ENCODE results near the gene PWWP2A. TPM values are rescaled to one million over a fixed set of nuclear protein-coding genes. Genes with fewer than 3 reads are reported as not detected.

Gene PWWP2A
- total and polyA plus RNA-seq, 10 of the 15 experiments (the other 5 are each of a cell fraction or from before 2014, with no cell fraction given) = 5.7 to 26.1 (median 17.7) TPM

DNA sequence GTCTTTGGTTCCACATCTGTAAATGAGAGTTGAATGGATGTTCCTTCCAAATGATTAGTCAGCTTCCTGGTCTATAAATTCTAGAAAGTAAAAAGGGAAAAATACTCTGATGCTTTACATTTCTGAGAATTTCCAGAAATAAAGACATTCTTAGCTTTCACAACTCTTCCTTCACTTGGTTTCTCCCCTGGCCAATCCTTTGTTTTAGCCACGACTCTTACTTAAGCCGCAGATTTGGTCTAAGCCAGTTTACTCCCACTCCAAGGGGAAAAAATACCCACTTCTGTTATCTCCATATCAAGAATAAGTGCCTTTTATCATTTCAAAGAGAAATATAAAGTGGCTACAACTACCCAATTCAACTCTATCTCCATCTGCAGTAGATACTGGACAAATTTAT is 29.7 kb downstream of the PWWP2A start:
- H2AFZ ChIP-seq (ENCODE audit: control insufficient read depth, low read depth, low read length) = no peak overlapping the region
- RAD21 ChIA-PET (ENCODE audit: unreplicated experiment) = no interaction called here
- H3K4me3 ChIP-seq = 0 out of 2 replicates have a peak overlapping the region, but pooled peaks have one; percentile 4
- H3K36me3 ChIP-seq (ENCODE audit: control insufficient read depth in 2 of 2, insufficient read depth in 2 of 2, low read length in 1 of 2) = peaks cover 0 to 6% of the 10 kb centered on the region in 2 experiments; a peak in 2 of 4 replicates
- H3K27ac ChIP-seq (ENCODE audit: control insufficient read depth, insufficient read depth) = no peak overlapping the region
- FAIRE-seq (no peak), DNase-seq (ENCODE audit: low read depth, low spot score) (no peak), ATAC-seq (no peak)
- 97% methylated on average over 2 of the region's 2 CpGs for WGBS (ENCODE audit: insufficient coverage, insufficient replicate concordance, low lambda C conversion rate, missing lambda C conversion rate)
- H3K4me1 ChIP-seq (ENCODE audit: control insufficient read depth, insufficient read depth, low read length) = peaks cover 26% of the 10 kb centered on the region
- no peak overlapping the region for H3K4me2 ChIP-seq (ENCODE audit: control insufficient read depth, insufficient read depth)
- TF ChIP-seq, protein P1, sequence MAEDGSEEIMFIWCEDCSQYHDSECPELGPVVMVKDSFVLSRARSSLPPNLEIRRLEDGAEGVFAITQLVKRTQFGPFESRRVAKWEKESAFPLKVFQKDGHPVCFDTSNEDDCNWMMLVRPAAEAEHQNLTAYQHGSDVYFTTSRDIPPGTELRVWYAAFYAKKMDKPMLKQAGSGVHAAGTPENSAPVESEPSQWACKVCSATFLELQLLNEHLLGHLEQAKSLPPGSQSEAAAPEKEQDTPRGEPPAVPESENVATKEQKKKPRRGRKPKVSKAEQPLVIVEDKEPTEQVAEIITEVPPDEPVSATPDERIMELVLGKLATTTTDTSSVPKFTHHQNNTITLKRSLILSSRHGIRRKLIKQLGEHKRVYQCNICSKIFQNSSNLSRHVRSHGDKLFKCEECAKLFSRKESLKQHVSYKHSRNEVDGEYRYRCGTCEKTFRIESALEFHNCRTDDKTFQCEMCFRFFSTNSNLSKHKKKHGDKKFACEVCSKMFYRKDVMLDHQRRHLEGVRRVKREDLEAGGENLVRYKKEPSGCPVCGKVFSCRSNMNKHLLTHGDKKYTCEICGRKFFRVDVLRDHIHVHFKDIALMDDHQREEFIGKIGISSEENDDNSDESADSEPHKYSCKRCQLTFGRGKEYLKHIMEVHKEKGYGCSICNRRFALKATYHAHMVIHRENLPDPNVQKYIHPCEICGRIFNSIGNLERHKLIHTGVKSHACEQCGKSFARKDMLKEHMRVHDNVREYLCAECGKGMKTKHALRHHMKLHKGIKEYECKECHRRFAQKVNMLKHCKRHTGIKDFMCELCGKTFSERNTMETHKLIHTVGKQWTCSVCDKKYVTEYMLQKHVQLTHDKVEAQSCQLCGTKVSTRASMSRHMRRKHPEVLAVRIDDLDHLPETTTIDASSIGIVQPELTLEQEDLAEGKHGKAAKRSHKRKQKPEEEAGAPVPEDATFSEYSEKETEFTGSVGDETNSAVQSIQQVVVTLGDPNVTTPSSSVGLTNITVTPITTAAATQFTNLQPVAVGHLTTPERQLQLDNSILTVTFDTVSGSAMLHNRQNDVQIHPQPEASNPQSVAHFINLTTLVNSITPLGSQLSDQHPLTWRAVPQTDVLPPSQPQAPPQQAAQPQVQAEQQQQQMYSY (CRISPR knock-in tag; IDR thresholded peaks at IDR 0.05) = no peak
- TF ChIP-seq SPI1 (IDR thresholded peaks at IDR 0.05; ENCODE audit: borderline replicate concordance, insufficient read depth, low read depth, low read length) (no peak), NR2F1 (conservative IDR thresholded peaks at IDR 0.05) (no peak), SIN3A (IDR thresholded peaks at IDR 0.05; ENCODE audit: low read depth, low read length) (no peak)
- CTCF ChIA-PET = interaction anchor here (0.9 to 6.4 kb wide), 5 partner anchors 9 to 67 kb away, joined by 3 to 53 read pairs (median 3); partner anchors contain the start of gene PWWP2A
- POLR2A ChIA-PET = no interaction called here
- H4K20me1 ChIP-seq (ENCODE audit: control insufficient read depth, insufficient read depth) = no peaks in the 10 kb centered on the region
- H3K27me3 ChIP-seq (replicated peaks in 1 of 2; ENCODE audit: control insufficient read depth in 2 of 2, insufficient read depth in 2 of 2, low read length in 1 of 2) = no peaks in the 10 kb centered on the region
- no peaks in the 10 kb centered on the region for H3K9me3 ChIP-seq (replicated peaks; ENCODE audit: control insufficient read depth, insufficient read depth, low read length)
- no TSS peak for BruUV-seq (replicated peaks)
- no peak overlapping the region for H3K9ac ChIP-seq (ENCODE audit: control insufficient read depth, insufficient read depth, low read length)
- SMC1A ChIA-PET (ENCODE audit: uncharacterized antibody, unreplicated experiment) = interaction anchor here (1.6 to 4.3 kb wide), 2 partner anchors 9 to 17 kb away, joined by 9 to 22 read pairs; no protein-coding TSS in a partner anchor
- in situ Hi-C loops (cut with MboI) (no loop called here), intact Hi-C loops (cut with micrococcal nuclease; ENCODE audit: unreplicated experiment) (no loop called here)
- no peaks in the 10 kb centered on the region; the same call in 1 of the 2 replicates for H3K79me2 ChIP-seq (ENCODE audit: control insufficient read depth, insufficient read depth, low read length)

All from GM12878 (cell line).